Measurements from ENCODE around the gene WDFY1. TPM values are rescaled to one million over a fixed set of nuclear protein-coding genes. Genes with fewer than 3 reads are reported as not detected.

The WDFY1 gene
- total RNA-seq, 2 experiments from 2014 or later = 41.1 to 41.5 TPM

DNA sequence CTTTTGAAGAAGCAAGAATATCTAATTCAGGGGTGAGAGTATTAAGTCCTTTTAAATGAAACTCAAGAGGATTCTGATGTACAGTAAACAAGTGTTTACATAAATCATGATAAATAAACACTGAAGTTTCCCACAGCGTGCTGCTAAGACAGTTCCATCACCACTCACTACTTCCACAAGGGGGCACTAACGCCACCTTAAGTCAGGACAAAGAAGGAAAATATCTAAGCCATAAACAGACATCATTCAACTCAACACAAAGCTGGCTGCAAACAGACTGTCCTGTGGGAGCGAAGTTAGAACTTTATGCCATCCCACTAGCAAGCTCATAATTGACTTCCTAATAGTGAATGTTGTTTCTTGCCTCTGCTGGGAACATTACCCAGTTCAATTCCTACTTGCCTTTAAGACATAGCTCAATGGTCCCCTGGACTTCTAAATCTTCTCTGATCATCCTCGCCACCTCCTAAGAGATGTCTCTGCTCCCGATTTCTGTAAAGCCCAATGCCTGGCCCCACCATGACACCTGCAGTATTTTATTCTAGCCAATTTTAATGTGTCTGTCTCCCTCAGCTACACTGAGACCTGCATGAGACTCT, 48.6 kb upstream of the WDFY1 start:
- Histone ChIP-seq H3K36me3 (ENCODE audit: insufficient read depth, low read length) (no peaks in the 10 kb centered on the region), H3K4me1 (ENCODE audit: insufficient read depth, low read length) (no peaks in the 10 kb centered on the region), H3K4me3 (ENCODE audit: low read length) (no peak overlapping the region), H3K27ac (ENCODE audit: low read depth in 1 of 2, low read length in 2 of 2) (no peak overlapping the region), H3K27me3 (ENCODE audit: control insufficient read depth in 1 of 2, insufficient read depth in 2 of 2, low read length in 2 of 2) (no peaks in the 10 kb centered on the region), H3K9me3 (ENCODE audit: control insufficient read depth in 1 of 2, insufficient read depth in 1 of 2, low read length in 2 of 2) (no peaks in the 10 kb centered on the region)
- Mint-ChIP-seq H3K4me1 (ENCODE audit: low read depth) (no peaks in the 10 kb centered on the region), H3K27me3 (no peaks in the 10 kb centered on the region), H3K36me3 (ENCODE audit: low read depth) (no peaks in the 10 kb centered on the region), H3K27ac (no peak overlapping the region), H3K4me3 (no peak overlapping the region), H3K9me3 (no peaks in the 10 kb centered on the region)
- ChIA-PET CTCF (interaction anchor here (0.7 to 3.4 kb wide), 13 partner anchors 10 to 292 kb away, joined by 3 to 18 read pairs (median 4); partner anchors contain the start of gene SERPINE2), POLR2A (interaction anchor here (0.8 to 1.5 kb wide), 4 partner anchors 9 to 290 kb away, joined by 3 to 6 read pairs (median 4); no protein-coding TSS in a partner anchor)
- TF ChIP-seq CTCF (IDR thresholded peaks at IDR 0.05) = peak; percentile 76
- intact Hi-C loops (cut with DNase I, micrococcal nuclease) = loop anchor here (1.0 to 10.0 kb wide), 6 partner anchors 23 to 661 kb away; no protein-coding TSS in a partner anchor
- ATAC-seq (ENCODE audit: poor library complexity) (peak; percentile 78), DNase-seq (peak; percentile 32 to 82 (median 50))

GRCh38 chr2:223991611-223992010, 46.5 kb upstream of the WDFY1 start:
- Mint-ChIP-seq H3K9me3 (no peaks in the 10 kb centered on the region), H3K27me3 (peaks cover 8% of the 10 kb centered on the region), H3K4me1 (ENCODE audit: low read depth) (no peaks in the 10 kb centered on the region), H3K4me3 (no peak overlapping the region), H3K27ac (no peak overlapping the region), H3K36me3 (ENCODE audit: low read depth) (no peaks in the 10 kb centered on the region)
- Histone ChIP-seq H3K4me1 (ENCODE audit: insufficient read depth, low read length) (no peaks in the 10 kb centered on the region), H3K27me3 (ENCODE audit: control insufficient read depth in 1 of 2, insufficient read depth in 2 of 2, low read length in 2 of 2) (no peaks in the 10 kb centered on the region), H3K9me3 (ENCODE audit: control insufficient read depth in 1 of 2, insufficient read depth in 1 of 2, low read length in 2 of 2) (no peaks in the 10 kb centered on the region), H3K36me3 (ENCODE audit: insufficient read depth, low read length) (no peaks in the 10 kb centered on the region), H3K27ac (ENCODE audit: low read depth in 1 of 2, low read length in 2 of 2) (no peak overlapping the region), H3K4me3 (ENCODE audit: low read length) (no peak overlapping the region)
- CTCF ChIA-PET = interaction anchor here (1.0 to 3.4 kb wide), 2 partner anchors 21 to 293 kb away, joined by 3 to 17 read pairs; no protein-coding TSS in a partner anchor
- TF ChIP-seq CTCF (IDR thresholded peaks at IDR 0.05) = no peak
- intact Hi-C loops (cut with DNase I, micrococcal nuclease) = loop anchor here (2.0 to 10.0 kb wide), 3 partner anchors 51 to 663 kb away; no protein-coding TSS in a partner anchor
- ATAC-seq (ENCODE audit: poor library complexity) (no peak), DNase-seq (no peak)
- POLR2A ChIA-PET = no interaction called here

GRCh38 chr2:223989856-223990232, 44.7 kb upstream of the WDFY1 start:
- Histone ChIP-seq H3K4me1 (ENCODE audit: insufficient read depth, low read length) (no peaks in the 10 kb centered on the region), H3K9me3 (ENCODE audit: control insufficient read depth in 1 of 2, insufficient read depth in 1 of 2, low read length in 2 of 2) (no peaks in the 10 kb centered on the region), H3K36me3 (ENCODE audit: insufficient read depth, low read length) (no peaks in the 10 kb centered on the region), H3K27ac (ENCODE audit: low read depth in 1 of 2, low read length in 2 of 2) (no peak overlapping the region), H3K4me3 (ENCODE audit: low read length) (no peak overlapping the region), H3K27me3 (ENCODE audit: control insufficient read depth in 1 of 2, insufficient read depth in 2 of 2, low read length in 2 of 2) (no peaks in the 10 kb centered on the region)
- ATAC-seq (ENCODE audit: poor library complexity) (no peak), DNase-seq (no peak)
- ChIA-PET POLR2A (no interaction called here), CTCF (no interaction called here)
- Mint-ChIP-seq H3K27ac (no peak overlapping the region), H3K4me1 (ENCODE audit: low read depth) (no peaks in the 10 kb centered on the region), H3K9me3 (no peaks in the 10 kb centered on the region), H3K36me3 (ENCODE audit: low read depth) (peaks cover under 1% of the 10 kb centered on the region), H3K4me3 (no peak overlapping the region), H3K27me3 (peaks cover 18% of the 10 kb centered on the region)
- intact Hi-C loops (cut with DNase I, micrococcal nuclease) = loop anchor here (5.0 to 10.0 kb wide), 2 partner anchors 52 to 665 kb away; no protein-coding TSS in a partner anchor
- TF ChIP-seq CTCF (IDR thresholded peaks at IDR 0.05) = no peak

Data from CD4-positive, alpha-beta T cell (primary cell).